HG02943 (cell line): ENCODE results near the gene APLN.

ENCODE experiments used
- ATAC-seq: cut with Tn5 transposase; IDR thresholded peaks from one replicate; pipeline ENCODE4 v1.9.1; 2021; ENCODE audit warnings: mild to moderate bottlenecking, low read depth, moderate library complexity; ENCODE audit not compliant: unreplicated experiment

The APLN gene

DNA sequence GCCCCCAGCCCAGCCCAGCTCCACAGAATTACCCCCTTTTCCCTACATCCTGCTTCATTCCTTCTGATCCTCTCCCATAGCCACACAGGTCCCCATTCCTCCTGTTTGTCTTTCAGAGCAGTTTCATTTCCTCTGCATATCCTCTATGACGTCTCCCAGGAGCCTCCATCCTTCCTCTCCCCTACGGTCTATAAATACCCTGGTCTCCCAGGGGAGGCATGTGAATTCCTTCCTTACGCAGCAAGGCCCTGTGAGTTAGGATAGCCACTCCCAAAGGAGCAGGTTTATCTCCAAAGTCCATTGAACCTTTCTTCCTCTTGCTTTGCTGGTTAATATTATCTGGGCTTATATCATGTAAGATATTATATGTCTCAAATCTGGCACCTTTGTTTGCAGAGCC lies 8.4 kb upstream of the APLN start:
- no peak for ATAC-seq

DNA sequence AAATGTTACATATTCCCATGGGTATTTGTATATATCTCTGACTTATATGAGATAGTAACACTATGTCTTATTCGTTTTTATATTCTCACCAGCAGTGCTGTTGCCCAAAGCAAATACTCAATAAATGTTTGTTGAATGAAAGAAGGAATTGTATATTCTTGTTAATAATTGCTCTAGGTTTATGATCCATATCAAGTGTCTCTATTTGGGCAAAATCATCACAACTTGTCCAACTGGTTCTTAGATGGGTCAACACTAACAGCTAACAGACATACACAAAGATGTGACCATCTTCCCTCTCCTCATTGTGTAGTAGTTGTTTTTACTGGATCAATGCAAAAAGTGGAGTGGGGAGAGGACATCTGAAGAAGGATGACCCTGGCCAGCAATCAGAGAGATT lies 6.6 kb upstream of the APLN start:
- ATAC-seq, result no peak

DNA sequence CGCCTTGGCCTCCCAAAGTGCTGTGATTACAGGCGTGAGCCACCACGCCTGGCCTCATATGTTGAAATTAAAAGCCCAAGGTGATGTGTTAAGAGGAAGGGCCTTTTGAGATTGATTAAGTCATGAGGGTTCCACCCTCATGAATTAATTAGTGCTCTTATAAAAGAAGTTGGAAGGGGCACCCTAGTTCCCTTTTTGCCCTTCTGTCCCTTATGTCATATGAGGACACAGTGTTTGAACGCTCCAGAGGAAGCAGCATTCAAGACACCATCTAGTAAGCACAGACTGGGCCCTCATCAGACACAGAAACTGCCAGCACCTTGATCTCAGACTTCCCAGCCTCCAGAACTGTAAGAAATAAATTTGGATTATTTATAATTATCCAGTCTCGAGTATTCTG lies 5.1 kb upstream of the APLN start:
- ATAC-seq, result no peak

DNA sequence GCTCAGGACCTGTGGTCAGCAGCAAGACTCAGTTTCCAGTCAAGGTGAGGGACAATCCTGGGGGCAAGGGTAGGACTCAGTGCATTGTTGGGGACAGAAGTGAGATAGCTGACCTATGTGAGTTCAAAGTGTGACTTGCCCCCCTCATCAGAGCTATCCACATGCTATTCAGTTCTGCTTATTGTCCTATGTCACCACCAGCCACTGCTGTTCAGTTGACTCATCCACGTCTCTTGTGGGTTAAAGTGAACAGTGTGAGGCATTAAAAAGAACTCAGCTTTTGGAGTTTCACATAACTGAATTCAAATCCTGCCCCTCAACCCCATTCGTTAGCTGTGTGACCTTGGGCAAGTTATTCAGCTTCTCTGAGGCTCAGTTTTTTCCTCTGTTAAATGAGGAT lies 4.4 kb upstream of the APLN start:
- ATAC-seq, result no peak

DNA sequence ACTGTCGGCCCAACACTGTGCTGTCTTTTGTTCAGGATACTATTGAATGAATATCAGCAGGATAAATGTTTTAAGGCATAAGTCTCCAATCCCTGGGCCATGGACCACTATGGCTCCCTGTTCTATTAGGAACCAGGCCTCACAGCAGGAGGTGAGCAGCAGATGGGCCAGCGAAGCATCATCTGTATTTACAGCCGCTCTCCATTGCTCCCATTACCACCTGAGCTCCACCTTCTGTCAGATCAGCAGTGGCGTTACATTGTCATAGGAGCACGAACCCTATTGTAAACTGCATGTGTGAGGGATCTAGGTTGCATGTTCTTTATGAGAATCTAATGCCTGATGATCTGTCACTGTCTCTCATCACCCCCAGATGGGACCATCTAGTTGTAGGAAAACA lies 3.7 kb upstream of the APLN start:
- no peak for ATAC-seq

DNA sequence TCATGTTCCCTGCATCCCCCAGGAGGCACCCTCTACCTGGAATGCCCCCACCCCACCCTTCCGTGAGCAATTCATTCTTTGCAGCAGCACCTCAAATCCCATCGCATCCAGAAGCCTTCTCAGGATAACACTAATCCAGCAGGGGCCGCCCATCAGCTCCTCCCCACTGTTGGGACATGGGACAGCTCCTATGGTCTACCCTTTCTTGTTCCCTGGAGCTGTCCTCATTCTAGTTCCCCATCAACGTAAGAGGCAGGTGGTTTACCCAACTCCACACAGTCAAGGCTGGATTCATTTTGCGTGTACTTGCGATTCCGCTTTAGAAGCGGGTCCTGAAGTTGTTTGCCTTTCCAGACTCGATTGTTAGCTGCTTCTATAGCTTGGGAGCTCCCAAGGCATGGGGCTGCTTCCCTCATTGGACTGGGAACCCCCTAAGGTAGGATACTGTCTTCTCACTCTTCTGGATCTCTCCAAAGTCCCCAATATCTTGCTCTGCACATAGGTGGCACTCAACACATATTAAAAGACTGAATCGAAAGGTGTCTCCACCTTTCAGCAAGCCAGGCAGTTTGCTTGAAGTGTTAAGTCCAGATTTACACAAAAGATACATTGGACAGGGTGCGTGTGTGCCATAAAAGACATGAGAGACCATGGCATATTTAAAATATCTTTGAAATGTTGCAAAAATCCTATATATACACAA lies 942 bp upstream of the APLN start:
- no peak for ATAC-seq

DNA sequence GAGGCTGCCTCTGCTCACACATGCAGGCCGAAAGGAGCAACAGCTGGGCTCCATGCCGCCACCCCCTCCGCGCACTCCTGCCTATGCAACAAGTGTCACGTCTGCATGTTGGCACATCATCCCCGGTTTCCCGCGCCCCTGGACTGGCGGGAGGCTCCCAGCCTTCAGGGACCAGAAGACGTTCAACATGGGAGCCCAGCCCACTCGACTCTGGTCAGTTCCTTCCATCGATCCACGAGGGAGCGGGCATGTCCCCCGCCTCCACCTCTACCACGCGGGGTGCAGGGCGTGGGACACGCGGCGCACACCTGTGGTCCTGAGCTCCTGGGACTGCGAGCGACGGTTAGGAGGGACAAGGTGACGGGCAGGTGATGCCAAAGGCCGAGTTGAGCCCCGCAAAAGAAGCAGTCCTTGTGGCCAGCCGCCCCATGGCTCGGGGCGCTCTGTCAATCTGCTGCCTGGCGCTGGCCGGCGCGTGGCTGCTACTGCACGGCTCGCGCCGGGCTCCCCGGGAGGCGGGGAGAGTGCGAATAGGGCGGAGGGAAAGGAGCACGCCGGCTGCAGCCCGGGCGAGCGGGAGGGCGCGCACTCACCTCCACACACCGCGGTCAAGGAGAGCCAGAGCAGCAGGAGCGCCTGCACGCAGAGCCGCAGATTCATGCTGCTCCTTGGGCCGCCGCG lies 645 bp downstream of the APLN start:
- ATAC-seq, result no peak

DNA sequence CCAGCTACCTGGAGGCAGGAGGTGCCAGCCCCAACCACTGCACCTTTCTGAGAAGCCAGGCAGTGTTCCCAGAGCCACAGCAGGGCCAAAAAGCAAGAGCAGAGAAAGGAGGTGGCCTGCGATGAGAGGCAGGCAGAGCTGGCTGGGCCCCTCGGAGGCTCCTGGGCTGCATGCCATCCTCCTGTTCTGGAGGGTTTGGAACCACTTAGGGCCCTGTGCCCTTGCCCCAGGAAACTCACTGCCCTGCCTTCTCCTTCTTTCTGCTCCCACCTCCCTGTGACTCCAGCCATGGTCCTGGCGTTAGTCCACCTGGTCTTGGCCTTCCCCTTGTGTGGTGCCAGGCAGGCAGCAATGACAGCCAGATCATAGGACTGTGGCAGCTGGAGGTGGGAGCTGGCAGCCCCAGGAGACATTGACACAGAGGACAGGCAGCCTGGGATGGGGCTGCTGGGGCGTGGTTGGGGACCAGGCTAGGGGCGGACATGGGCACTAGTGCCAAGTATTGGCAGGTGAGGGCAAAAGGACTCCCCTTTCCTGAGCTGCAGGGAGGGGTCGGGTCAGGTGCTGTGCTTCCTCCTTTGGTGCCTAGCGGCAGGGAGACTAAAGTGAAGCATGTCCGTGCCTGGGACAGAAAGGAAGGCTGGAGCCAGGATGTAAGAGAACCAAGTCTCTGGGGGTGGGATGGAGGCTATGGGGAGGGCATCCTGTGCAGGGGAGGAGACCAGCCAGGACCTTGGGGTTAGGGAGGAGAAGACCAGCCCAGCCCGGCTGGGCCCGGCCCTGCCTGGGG lies 1.4 kb downstream of the APLN start:
- no peak for ATAC-seq

DNA sequence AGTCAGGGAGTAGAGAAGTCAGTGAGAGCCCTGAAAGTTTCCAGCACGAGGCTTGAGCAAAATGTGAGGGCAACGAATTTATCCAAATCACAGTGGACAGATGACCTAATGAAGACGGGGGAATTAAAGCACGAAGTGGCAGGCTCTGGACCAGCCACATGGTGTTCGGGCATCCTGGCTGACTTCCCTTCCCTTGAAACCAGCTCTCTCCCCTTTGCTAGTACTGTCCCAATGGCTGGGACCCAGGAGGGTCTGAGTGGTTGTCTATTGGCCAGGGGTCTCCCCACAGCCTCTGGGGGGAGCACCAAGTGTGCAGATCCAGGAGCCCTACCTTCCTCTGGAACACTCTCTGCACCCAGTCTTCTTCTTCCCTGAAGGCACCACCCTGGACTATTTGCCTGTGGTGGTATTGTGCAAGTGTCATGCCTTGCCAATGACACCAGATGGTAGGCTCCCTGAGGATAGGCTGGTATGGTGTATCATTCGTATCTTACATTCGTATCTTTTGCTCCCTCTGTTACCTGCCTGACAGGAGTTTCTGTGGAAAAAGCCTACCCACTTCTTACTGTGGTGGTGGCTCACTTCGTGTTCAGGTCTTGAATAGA lies 2.1 kb downstream of the APLN start:
- ATAC-seq, result no peak

DNA sequence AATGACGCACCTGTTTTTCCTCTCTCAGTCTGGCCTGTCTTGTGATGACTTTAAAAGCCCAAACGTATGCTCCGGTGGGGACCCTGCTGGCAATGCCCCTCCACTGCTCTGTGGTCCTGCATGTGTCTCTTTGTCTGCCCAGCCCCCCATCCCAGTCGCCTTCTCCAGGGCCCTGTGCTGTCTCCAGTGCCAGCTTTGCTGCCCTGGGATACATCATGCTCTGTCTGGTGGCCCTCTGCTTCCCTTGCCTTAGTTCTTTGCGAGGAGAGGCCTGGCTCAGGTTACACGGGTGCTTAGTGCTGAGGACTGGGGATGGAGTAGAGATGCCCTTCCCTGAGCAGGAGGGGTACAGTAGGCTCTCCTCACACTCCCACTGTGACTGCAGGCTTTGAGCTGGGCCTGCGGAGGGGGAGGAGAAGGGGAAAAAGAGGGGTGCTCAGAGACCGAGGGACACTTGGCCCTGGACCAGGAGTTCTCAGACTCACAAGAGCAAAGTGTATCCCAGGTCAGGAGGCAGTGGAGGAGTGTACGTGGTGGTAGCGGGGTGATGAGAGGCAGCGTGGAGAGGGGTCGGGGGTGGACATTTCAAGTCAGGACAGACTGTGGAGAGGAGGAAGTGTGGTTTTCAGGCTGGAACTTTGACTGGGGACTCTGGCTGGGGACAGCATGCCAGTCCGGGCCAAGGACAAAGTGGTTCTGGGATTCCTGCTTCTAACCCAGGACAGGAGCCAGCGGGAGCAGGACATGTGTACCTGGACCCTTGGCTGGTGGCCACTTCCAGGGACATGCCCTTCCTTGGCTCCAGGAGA lies 2.8 kb downstream of the APLN start:
- no peak for ATAC-seq

DNA sequence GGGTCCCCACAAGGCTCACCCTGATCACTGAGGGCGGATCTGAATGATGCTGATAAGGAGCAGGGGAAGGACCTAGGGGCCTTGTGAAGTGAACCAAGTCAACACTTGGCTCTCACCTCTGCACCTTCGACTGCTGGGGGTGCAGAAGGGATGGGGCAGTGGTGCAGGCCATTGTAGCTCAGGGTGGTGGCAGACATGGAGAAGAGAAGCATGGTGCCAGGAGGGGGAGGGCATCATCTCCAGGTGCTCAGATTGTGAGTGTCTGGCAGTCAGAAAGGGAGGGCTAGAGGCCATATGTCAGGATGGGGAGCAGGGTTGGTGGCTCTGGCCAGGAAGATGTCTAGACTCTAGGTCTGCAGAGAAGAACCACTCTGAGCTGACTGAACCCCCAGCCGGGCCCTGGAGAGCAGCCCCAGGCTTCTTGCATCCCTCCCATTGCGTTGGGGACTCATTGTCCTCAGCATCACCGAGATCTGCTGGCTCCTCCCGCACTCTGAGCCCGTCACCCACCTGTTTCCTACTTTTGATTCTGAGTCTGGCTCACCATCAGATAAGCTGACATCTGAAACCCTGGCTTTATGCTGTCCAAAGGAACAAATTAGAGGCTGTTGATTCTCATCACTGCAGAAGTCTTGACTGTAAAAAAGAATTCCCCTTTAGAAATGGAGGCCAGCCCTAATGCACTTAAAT lies 3.8 kb downstream of the APLN start:
- no peak for ATAC-seq

DNA sequence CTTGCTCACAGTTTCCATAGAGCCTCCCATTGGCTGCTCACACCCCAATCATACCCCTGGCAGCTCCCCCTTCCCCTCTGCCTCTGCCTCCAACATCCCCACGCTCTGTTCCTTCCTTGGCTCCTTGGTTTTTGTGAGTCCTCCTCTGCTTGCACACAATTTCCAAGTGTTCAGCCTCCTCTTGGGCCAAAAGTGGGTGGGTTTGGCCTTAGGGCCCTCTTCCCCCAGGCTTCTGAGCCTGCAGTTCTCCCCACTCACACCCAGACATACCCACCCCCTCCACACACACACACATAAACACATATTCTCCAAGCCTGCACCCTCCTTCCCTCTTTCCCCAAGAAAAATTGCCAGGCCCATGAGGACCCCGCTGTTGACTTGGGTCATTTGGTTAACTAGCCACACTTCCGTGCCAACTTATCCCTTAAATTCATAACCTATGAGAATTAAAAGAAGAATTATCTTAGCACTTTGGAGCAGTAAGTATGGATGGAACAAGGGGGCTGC lies 4.5 kb downstream of the APLN start:
- no peak for ATAC-seq

DNA sequence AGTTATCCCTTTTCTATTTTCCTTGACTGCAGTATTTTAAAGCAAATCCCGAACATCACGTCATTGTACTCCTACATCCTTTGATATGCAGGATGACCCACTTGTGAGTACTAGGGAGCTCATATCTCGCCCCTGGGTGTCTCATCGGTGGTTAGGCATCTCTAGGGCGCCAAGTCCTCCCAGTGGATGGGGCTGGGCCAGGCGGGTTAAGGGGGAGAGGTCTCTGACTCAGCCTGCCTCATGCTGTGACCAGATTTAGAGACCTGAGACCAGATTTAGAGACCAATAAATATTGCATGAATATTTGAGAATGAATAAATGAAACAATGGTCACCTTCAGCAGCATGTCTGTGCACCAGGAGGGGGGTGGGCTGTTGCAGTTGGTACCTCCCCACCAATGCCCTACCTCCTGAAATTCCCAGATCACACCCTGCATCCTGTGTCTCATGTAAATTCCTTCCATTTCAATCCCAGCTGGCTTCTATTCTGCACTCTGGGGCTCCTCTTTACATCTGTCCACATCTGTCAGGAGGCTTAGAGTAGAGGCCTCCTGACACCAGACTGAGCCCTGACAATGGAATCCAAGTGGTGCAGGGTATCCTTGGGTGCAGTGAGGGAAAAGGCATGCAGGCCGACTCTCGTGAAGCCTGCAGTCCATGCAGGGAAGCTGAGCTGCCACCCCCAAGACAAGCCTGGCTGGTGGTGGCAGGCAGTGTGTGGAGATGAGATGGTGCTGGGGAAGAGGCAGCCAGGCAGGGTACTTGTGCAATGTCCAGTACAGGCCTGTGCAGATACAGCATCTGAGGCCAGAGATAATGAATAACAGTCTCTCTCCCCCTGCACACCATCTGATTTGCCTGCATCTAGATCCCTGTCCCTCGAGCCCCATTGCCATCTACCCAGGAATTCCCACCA lies 5.2 kb downstream of the APLN start:
- no peak for ATAC-seq

DNA sequence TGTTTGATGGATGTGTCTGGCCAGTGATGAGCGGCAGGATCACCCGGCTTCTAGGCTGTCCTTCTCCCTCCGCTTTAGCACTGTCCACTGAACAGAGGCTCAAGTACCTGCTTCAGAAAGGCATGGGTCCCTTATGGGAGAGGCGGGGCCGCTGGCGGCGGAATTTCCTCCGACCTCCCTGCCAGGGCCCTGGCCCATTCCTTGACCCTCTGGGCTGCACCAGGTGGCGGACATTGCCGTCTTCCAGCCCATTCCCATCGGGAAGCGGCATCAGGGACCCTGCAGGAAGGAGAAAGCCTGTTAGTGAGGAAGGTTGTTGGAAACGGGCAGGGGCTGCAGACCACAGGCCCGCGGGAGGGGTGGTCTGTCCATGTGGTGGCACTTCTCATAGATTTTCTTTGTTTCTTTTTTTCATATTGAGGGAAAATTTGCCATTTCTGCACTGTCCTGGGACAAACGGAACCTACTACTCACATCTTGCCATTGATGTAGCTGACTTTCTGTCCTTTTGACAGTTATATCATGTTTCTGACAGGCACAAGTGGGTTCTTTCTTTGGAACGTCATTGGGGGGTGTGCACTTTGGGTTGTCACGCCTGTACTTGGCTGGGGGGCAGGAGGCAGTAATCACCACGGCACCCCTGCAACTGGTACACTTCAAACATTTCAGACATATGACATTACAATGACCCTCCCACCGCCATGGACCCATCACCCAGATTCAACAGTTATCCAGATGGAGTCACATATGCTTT lies 6.1 kb downstream of the APLN start:
- no peak for ATAC-seq

DNA sequence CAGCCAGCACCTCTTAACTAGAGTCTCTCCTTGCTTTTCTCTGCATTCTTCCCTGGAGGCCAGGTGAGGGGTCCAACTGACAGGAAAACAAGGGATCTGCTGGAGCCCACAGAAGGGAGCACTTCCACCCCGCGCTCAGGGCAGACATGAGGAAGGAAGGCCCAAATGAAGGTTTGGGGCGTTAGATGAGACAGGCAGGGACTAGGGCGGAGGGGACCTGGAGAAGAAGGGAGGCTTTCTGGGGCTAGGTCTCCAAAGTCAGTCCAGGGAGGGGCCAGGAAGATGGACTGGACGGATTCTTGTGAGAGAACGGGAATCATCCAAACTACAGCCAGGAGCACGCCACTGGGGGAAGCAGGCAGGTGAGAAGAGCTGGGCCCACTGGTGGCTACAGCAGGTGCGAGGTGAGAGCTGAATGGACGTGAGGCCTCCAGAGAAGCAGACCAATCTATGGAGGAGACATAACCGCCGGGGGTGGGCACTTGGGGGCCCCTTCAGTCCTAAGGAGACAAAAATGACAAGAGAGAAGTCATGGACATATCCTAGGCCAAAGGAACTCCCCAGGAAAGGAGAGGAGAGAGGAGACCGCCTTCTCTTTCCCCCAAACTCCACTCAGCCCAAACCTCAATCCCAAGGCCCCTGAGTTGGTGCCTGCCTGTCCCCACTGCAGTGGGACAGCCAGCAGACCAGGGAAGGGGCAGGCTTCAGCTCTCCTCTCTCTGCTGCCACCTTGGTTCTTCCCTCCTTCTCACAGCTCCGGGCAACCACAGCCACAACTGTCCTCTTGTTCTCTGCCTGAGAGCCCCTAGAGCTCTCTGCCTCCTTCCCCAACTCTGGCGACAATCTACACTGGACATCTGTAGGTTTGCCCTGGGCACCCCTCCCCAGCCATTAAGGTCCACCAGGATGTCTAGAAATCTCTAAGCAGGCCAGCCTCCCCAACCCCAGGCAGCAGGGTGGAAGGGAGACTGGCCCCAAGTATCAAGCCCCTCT lies 7.0 kb downstream of the APLN start:
- no peak for ATAC-seq

DNA sequence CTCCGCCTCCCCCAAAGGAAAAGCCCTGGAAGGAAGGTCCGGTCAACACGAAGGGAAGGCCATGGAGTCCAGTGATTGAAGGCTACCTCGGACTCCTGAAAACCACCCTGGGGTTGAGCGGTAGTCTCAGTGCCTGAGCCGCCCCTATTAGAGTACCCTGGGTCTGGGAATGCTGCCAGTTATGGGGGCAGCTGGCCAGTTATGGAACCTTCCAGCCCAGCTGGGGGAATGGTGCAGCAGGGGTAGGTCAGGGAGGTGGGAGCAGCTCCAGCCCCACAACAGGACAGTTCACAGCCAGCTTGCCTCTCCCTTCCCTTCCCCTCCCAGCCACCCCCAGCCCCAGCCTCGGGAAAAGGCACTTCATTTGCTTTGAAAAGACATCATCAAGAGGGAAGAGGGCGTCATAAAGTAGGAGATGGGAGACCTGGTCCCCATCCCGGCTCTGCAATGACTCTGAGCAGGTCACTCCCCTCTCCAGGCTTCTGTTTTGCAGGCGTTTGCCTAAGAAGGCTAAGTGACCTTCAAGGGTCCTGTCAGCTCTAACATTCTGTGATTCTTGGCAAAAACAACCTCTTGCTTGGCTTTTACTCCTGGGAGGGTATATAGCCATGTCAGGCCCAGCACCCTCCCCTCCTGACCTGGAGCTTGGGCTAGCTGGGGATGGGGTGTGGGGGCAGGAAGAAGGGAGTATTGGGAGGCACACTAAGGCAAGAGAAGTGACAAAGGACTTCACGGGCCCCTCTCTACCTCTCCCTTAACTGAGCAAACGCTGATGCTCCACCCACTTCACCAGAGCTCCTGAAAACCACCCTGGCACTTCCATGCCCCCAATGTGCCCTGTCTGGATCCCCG lies 8.0 kb downstream of the APLN start:
- no peak for ATAC-seq
